ENCODE measurements around the gene KLHL22. TPM values are rescaled to one million over a fixed set of nuclear protein-coding genes. Genes with fewer than 3 reads are reported as not detected.
"Not testable (repeated sequence)": the region's sequence is repeated elsewhere in the genome, so short reads cannot be mapped to it uniquely, and the experiment has no call there.

KLHL22 gene
- total and polyA plus RNA-seq, 4 donors = 2.0 to 20.3 (median 8.7) TPM

GRCh38 chr22:20419664-20419951 is 76.0 kb downstream of the KLHL22 start:
- no peak for TF ChIP-seq GABPA (IDR thresholded peaks at IDR 0.05 in 1 of 2, conservative IDR thresholded peaks at IDR 0.05 in 1 of 2)
- TF ChIP-seq YY1 (IDR thresholded peaks at IDR 0.05) = no peak
- no peak for TF ChIP-seq REST (IDR thresholded peaks at IDR 0.05)
- TF ChIP-seq ZBTB33 (IDR thresholded peaks at IDR 0.05) = no peak
- TF ChIP-seq EGR1 (IDR thresholded peaks at IDR 0.05; ENCODE audit: low read depth in 2 of 2) = no peak
- no peak for TF ChIP-seq CTCF (IDR thresholded peaks at IDR 0.05; ENCODE audit: low read depth, low read length, missing input control)
- no peak for TF ChIP-seq FOXA1 (IDR thresholded peaks at IDR 0.05)
- 94% methylated on average over 2 of the region's 2 CpGs for WGBS

GRCh38 chr22:20418211-20418788 is 77.3 kb downstream of the KLHL22 start:
- Histone ChIP-seq H3K9me3 (ENCODE audit: control insufficient read depth in 4 of 4, low read length in 3 of 4) (no peaks in the 10 kb centered on the region), H3K9ac (ENCODE audit: low read depth in 1 of 2, low read length in 2 of 2) (no peak overlapping the region), H3K36me3 (ENCODE audit: control insufficient read depth in 4 of 4, insufficient read depth in 3 of 4, low read depth in 1 of 4, low read length in 3 of 4) (no peaks in the 10 kb centered on the region), H3K4me1 (ENCODE audit: control insufficient read depth in 4 of 4, insufficient read depth in 4 of 4, low read length in 3 of 4) (peaks cover 4 to 10% (median 7%) of the 10 kb centered on the region in 4 donors), H3K4me3 (ENCODE audit: low read depth in 1 of 3, low read length in 3 of 3) (peak overlapping the region in 2 of 3 donors; percentile 2 to 32), H3K27me3 (ENCODE audit: control insufficient read depth in 4 of 4, insufficient read depth in 4 of 4, low read length in 3 of 4) (no peaks in the 10 kb centered on the region), H3K27ac (ENCODE audit: low read depth in 1 of 2, low read length in 2 of 2) (no peak overlapping the region)
- TF ChIP-seq RAD21 (IDR thresholded peaks at IDR 0.05) (peak; percentile 96 to 97), CTCF (IDR thresholded peaks at IDR 0.05; ENCODE audit: low read depth, low read length, missing input control) (peak; percentile 94), GABPA (IDR thresholded peaks at IDR 0.05 in 1 of 2, conservative IDR thresholded peaks at IDR 0.05 in 1 of 2) (no peak), REST (IDR thresholded peaks at IDR 0.05) (peak; percentile 38), YY1 (IDR thresholded peaks at IDR 0.05) (peak; percentile 26), FOXA2 (IDR thresholded peaks at IDR 0.05) (no peak)
- WGBS = 18% methylated on average over 42 of the region's 42 CpGs
- DNase-seq (ENCODE audit: low spot score) = peak; percentile 70

More at GRCh38 chr22:20419664-20419951, 76.0 kb downstream of the KLHL22 start:
- no peak for DNase-seq (ENCODE audit: low spot score)
- Histone ChIP-seq H3K9ac (ENCODE audit: low read depth in 1 of 2, low read length in 2 of 2) (no peak overlapping the region), H3K27ac (ENCODE audit: low read depth in 1 of 2, low read length in 2 of 2) (no peak overlapping the region), H3K9me3 (ENCODE audit: control insufficient read depth in 4 of 4, low read length in 3 of 4) (no peaks in the 10 kb centered on the region), H3K36me3 (ENCODE audit: control insufficient read depth in 4 of 4, insufficient read depth in 3 of 4, low read depth in 1 of 4, low read length in 3 of 4) (no peaks in the 10 kb centered on the region), H3K27me3 (ENCODE audit: control insufficient read depth in 4 of 4, insufficient read depth in 4 of 4, low read length in 3 of 4) (no peaks in the 10 kb centered on the region), H3K4me1 (ENCODE audit: control insufficient read depth in 4 of 4, insufficient read depth in 4 of 4, low read length in 3 of 4) (peaks cover 4 to 21% (median 14%) of the 10 kb centered on the region in 4 donors), H3K4me3 (ENCODE audit: low read depth in 1 of 3, low read length in 3 of 3) (no peak overlapping the region)

GRCh38 chr22:20415699-20416098 is 79.9 kb downstream of the KLHL22 start:
- not testable (repeated sequence) for H3K4me1 ChIP-seq (ENCODE audit: control insufficient read depth in 4 of 4, insufficient read depth in 4 of 4, low read length in 3 of 4); H3K36me3 ChIP-seq (ENCODE audit: control insufficient read depth in 4 of 4, insufficient read depth in 3 of 4, low read depth in 1 of 4, low read length in 3 of 4); H3K9ac ChIP-seq (ENCODE audit: low read depth in 1 of 2, low read length in 2 of 2); DNase-seq (ENCODE audit: low spot score); H3K27me3 ChIP-seq (ENCODE audit: control insufficient read depth in 4 of 4, insufficient read depth in 4 of 4, low read length in 3 of 4); H3K27ac ChIP-seq (ENCODE audit: low read depth in 1 of 2, low read length in 2 of 2); H3K9me3 ChIP-seq (ENCODE audit: control insufficient read depth in 4 of 4, low read length in 3 of 4); H3K4me3 ChIP-seq (ENCODE audit: low read depth in 1 of 3, low read length in 3 of 3)
- WGBS = 85% methylated on average over 3 of the region's 3 CpGs

All from liver (tissue), 9 donors.